ENCODE results near the gene INAFM2.

DNA sequence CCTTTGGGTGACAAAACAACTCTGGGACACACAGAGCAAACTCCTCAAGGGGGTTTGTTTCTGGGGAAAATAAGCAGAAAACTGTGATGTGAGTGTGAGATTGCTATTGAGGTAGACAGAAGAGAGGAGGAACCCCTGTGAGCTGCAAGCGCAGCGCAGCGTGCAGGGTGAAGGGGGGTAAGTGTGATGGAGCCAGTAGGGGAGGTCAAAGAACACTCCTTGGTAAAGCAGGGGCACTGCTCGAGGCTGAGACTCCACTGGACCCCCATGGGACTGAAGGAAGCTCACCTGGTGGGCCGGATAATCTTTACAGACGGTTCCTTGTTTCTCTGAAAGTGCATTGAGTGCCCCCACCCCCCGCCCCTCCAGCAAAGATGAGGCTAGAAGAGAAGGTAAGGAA lies 7.5 kb downstream of the INAFM2 start:
- TF ChIP-seq POLR2A (IDR thresholded peaks at IDR 0.05) (no peak), CTCF (IDR thresholded peaks at IDR 0.05) (no peak)

All from ovary (tissue), 3 donors.